Stimulated activated CD8-positive, alpha-beta memory T cell treated with anti-CD3 and anti-CD28 coated beads, Interleukin-4, amount 100 ng/mL, for 48 hours (primary cell): ENCODE measurements around the gene RGN.
"Not testable (repeated sequence)": the region's sequence is repeated elsewhere in the genome, so short reads cannot be mapped to it uniquely, and the experiment has no call there.

Source experiments
- DNase-seq: peaks from one replicate; pipeline ENCODE4 v3.0.0-alpha.2; 2020

Gene RGN

DNA sequence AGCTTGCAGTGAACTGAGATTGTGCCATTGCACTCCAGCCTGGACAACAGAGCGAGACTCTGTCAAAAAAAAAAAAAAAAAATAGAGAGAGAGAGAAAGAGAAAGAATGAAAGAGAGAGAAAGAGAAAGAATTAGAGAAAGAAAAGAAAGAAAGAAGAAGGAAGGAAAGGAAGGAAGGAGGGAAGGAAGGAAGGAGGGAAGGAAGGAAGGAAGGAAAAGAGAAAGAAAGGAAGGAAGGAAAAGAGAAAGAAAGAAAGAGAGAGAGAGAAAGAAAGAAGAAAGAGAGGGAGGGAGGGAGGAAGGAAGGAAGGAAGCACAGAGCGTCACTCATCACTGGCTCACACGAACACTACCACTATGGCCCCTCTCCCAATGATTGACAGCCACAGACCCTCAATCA is 46.2 kb downstream of the RGN start:
- not testable (repeated sequence) for DNase-seq

DNA sequence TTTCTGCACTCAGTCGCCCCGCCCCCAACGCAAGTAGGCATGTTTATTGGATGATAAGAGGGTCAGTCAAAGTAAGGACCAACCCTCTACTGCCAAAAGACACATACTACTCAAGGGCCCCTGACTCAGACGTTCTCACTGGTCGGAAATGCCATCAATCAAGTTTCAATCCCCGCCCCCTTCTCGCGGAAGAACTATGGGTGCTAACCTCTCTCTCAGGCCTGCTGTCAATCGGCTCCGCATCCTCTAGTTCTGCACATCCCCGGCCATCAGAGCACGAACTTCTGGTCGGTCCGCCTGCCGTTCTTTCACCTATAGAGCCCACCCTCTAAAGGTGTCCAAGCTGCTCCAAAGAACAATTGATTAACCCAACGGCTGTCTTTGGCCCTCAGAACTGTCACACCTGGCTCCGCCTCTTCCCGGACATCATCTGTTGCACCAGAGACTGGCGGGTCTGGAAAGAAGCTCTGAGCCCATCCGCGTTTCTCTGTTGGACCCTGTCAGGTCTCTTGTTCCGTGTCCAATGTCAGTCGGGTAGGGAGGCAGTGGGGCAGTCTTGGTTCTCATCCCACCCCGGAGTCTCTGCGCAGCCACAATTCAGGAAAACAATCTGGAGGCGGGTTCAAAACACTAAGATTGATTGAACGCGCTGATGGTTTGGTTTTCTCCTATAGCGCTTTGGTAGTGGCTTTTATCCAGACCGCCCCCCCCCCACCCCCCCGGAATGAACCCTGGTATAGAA is 51.1 kb downstream of the RGN start:
- peak; percentile 90 for DNase-seq

DNA sequence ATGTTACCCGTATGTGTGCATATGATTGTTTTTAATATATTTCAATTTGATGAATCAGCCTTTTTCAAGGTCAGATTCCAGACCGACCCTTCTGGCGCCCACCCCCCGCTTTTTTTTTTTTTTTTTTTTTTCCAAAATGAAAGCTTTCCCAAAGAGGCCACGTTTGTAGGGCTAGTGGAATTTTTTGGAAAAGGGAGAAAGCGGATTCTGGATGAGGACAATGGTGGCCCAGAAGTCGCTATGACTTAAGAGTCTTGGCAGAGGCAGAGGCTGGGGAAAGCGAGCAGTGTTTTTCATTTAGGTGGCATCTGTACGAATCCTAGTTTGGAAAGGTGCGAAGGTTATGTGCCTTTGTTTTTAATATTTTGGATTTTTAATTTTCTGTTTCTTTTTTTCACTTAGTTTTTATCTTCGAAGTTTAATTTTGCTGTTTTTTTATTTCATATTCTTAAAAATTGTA is 51.7 kb downstream of the RGN start:
- no peak for DNase-seq

DNA sequence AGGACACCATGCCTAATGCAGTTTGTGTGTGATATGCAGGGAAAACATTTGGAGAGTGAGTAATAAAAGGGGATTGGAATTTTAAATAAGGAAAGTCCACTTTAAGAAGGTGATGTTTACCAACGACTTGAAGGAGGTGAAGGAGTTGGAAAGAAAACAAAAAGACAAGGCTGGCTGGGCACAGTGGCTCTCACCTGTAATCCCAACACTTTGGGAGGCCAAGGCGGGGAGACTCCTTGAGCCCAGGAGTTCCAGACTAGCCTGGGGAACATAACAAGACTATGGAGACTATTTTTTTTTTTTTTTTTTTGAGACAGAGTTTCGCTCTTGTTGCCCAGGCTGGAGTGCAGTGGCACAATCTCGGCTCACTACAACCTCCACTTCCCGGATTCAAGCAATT is 55.2 kb downstream of the RGN start:
- DNase-seq: no peak

DNA sequence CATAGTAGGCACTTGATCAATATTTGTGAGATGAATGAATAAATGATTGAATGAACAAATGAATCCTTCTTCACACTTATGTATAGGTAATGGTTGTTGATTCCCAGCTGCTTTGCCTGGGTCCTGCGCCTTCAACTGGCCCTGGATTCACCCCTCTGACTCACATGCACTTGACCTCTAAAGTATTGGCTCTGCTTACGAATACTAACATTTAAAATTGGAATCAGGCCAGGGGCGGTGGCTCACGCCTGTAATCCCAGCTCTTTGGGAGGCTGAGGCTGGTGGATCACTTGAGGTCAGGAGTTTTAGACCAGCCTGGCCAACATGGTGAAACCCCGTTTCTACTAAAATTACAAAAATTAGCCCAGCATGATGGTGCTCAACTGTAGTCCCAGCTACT is 57.4 kb downstream of the RGN start:
- DNase-seq: not testable (repeated sequence)

DNA sequence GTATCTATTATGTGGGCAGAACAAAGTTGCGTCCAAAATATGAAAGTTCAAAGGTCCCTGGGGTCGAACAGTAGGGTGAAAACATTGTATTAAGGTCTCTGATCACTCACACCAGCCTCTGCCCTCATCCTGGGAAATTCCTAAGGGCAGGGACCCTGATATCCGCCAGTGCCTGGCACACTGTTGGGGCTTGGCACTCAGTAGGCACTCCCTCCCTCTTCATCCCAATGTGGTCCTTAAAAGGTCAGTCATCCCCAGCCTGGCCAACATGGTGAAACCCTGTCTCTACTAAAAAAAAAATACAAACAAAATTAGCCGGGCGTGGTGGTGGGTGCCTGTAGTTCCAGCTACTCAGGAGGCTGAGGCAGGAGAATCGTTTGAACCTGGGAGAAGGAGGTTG is 59.9 kb downstream of the RGN start:
- DNase-seq: no peak
